Measurements from ENCODE around the gene CAMK2G.
A peak's percentile ranks its signal among the peaks of the same experiment; 100 is the strongest.
"Not testable (repeated sequence)": the region's sequence is repeated elsewhere in the genome, so short reads cannot be mapped to it uniquely, and the experiment has no call there.

The CAMK2G gene

DNA sequence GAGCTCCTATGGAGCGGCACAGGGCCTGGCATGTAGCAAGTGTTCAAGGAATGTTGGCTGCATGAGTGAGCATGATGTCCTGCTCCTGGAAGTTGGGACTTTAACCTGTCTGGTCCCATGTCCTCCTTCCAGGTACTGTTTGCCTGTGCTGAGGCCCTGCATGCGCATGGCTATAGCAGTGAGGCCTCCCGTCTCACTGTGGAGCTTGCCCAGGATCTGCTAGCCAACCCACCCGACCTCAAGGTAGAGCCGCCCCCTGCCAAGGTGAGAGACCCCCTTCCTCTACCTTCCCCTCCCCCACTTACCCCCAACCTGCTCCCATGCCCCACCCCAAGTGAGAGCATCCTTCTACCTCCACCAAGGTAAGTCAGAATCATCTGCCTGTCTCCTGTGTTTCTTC is 80.9 kb downstream of the CAMK2G start:
- no peak for DNase-seq (ENCODE audit: low read depth in 2 of 2)

DNA sequence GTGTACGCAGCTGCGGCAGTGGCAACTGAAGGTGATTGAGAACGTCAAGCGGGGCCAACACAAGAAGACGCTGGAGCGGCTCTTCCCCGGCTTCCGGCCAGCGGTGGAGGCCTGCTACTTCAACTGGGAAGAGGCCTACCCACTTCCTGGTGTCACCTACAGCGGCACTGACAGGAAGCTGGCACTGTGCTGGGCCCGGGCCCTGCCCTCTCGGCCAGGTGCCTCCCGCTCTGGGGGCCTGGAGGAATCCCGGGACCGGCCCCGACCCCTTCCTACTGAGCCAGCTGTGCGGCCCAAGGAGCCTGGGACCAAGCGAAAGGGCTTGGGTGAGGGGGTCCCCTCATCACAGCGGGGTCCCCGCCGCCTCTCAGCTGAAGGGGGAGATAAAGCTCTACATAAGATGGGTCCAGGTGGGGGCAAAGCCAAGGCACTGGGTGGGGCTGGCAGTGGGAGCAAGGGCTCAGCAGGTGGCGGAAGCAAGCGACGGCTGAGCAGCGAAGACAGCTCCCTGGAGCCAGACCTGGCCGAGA is 82.4 kb downstream of the CAMK2G start:
- no peak for DNase-seq (ENCODE audit: low read depth in 2 of 2)

DNA sequence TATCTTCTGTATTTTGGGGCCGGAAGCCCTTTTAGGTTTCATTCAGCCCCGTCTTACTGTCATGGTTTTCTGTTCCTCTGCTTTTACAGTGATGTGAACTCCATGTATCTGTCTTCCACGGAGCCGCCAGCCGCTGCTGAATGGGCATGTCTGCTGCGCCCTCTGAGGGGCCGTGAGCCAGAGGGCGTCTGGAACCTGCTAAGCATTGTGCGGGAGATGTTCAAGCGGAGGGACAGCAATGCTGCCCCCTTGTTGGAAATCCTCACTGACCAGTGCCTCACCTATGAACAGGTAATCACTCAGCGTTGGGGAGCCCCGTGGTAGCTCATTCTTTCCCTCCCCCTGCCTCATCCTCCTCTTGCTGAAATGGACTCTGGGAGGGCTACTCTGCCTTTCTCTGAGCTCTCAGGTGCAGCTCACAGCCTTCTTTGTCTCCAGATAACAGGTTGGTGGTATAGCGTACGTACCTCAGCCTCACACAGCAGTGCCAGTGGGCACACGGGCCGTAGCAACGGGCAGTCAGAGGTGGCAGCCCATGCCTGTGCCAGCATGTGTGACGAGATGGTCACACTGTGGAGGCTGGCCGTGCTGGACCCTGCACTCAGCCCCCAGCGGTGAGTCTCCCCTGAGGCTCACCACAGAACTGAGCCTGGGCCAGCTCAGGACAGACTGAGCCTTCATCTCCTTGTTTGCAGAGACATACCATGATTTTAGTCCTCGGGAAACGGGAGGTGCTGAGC is 83.3 kb downstream of the CAMK2G start:
- DNase-seq (ENCODE audit: low read depth in 2 of 2) = no peak

DNA sequence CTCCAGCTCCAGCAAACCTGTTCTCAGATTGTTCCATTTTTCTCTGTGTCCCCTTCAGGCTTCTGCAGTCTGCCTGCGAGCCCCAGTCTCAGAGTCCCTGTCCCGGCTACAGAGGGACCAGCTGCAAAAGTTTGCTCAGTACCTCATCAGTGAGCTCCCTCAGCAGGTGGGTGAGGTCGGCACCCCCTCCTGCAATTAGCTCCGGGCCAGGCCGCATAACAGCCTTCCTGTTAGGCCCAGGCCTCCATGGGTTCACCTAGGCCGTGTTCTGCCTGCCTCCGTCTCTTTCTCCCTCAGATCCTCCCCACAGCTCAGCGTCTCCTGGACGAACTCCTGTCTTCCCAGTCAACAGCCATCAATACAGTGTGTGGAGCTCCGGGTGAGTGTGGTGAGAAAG is 84.7 kb downstream of the CAMK2G start:
- DNase-seq (ENCODE audit: low read depth in 2 of 2) = no peak

GRCh38 chr10:73788864-73789658 is 85.3 kb downstream of the CAMK2G start:
- no peak for DNase-seq (ENCODE audit: low read depth in 2 of 2)

DNA sequence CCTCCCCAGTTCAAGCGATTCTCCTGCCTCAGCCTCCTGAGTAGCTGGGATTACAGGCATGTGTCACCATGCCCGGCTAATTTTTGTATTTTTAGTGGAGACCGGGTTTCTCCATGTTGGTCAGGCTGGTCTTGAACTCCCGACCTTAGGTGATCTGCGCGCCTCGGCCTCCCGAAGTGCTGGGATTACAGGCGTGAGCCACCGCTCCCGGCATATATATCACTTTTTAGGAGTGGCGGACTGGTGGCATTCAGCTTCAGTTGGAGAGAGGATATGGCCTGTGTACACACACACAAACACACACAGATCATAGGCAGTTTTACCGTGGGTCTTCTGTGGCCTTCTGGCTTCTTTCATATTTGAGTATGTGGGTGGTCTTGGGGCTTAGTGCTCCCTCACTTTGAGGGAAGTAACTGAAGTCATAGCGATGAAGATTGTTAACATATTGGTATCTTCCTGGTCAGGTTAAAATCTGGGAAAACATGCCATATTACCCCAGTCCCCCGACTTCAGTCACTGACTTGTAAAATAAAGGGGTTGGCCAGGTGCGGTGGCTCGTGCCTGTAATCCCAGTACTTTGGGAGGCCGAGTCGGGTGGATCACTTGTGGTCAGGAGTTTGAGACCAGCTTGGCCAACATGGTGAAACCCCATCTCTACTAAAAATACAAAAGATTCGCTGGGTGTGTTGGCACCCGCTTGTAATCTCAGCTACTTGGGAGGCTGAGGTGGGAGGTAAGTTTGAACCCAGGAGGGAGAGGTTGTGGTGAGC is 87.1 kb downstream of the CAMK2G start:
- DNase-seq (ENCODE audit: low read depth in 2 of 2) = not testable (repeated sequence)

- no peak for DNase-seq (ENCODE audit: low read depth in 2 of 2)
Measured at GRCh38 chr10:73786512-73786885, 87.9 kb downstream of the CAMK2G start.

DNA sequence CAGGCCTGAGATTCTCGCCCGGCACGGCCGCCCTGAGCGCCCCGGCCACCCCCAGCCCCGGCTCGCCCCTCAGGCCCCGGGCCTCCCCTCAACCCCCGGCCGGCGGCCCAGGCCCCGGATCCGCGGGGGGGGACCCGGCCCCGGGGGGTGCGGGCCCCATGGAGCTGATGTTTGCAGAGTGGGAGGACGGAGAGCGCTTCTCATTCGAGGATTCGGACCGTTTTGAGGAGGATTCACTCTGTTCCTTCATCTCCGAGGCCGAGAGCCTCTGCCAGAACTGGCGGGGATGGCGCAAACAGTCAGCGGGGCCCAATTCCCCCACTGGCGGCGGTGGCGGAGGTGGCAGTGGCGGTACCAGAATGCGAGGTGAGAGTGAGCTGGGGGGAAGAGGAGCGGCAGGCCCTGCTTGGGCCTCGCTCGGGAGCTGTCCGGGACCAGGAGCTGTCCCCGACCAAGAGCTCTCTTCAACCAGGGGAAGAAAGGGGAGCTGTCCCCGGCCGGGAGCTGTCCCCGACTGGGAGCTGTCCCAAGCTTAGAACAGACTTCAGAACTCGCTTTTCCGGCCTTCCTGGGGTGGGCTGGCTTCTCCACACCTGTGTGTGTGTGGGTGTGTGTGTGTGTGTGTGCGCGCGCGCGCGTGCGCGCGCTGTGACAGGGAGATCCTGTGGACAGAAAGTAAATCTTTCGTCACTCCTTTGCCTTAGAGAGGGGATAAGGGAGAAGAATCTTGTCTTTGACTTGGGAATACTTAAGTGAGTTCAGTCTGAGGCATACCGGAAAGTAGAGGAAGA is 88.4 kb downstream of the CAMK2G start:
- DNase-seq (ENCODE audit: low read depth in 2 of 2) = no peak

- DNase-seq (ENCODE audit: low read depth in 2 of 2) = peak; percentile 50 to 60
Measured at GRCh38 chr10:73785211-73785720, 89.1 kb downstream of the CAMK2G start, which contains the start of gene ZSWIM8. Gene ZSWIM8, plus strand, starts transcription at chr10:73785606. Its CDS starts 273 bp downstream, at chr10:73785879.

DNA sequence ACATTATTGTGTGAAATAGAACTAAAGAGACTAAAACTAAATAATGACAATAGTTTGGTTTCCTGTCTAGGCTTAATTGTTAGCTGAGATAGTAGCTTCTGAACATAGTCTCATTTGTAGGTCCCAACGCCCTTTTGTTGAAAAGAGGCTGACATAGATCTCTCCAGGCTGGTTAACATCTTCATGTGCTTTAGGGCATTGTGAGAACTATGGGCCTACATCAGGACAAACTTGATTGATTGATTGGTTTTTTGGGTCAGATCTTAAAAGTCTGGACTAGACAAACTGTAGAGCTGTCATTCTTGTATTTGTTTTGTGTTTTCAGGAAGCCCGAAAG is 91.6 kb downstream of the CAMK2G start:
- DNase-seq (ENCODE audit: low read depth in 2 of 2) = no peak

DNA sequence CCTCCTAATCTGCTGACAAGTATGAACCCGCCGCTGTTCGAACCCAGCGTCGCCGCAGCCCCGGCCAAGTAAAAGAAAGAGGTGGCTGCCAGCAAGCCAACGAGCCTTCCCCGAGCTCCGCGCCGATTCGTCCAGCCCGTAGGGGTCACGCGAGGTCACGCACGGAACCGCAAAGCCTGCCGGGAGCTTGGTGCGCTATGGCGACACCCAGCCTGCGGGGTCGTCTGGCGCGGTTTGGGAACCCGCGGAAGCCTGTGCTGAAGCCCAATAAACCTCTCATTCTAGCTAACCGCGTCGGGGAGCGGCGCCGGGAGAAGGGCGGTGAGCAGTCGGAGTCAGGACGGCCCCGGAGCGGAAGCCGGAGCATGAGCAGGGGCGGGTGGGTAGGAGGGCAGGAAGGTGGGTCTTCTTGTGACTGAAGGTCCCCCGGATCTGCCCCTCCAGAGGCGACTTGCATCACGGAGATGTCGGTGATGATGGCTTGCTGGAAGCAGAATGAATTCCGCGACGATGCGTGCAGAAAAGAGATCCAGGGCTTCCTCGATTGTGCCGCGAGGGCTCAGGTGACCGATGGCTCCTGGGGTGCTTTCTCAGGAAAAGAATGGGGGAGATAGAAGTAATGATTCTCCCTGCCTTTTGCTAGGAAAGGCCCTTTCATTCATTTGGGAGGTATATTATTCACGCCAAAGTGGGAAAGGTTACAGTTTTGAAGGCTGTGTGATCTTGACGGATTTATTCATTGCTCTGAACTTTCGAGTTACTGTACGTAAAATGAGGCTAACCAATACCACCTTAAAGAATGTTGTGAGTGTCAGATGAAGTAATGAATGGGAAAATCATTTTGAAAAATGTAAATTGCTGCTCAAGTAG is 92.2 kb downstream of the CAMK2G start, which contains the start of gene CHCHD1:
TSS of gene CHCHD1 (plus strand) at position 170 of the 870 bp plus-strand sequence. CDS start at position 198, 28 bp downstream.
- peak; percentile 67 to 77 for DNase-seq (ENCODE audit: low read depth in 2 of 2)

DNA sequence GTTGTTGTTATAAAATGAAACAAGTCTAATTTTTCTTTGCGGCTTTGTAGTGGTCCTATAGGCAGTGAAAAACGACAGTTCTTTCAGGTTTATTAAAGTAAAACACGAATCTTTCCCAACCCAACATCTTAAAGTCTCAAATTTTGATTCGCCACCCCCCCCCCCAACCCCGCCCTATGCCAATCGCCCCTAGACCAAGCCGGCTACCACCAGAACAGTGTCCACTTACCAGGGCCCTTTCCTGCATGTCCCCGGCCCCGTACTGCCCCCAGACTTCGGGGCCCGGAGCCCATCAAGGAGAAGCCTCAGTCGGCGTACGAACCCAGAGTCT is 92.8 kb downstream of the CAMK2G start:
- no peak for DNase-seq (ENCODE audit: low read depth in 2 of 2)

GRCh38 chr10:73780966-73781365 is 93.4 kb downstream of the CAMK2G start:
- no peak for DNase-seq (ENCODE audit: low read depth in 2 of 2)

- DNase-seq (ENCODE audit: low read depth in 2 of 2) = no peak
Measured at GRCh38 chr10:73780301-73780700, 94.1 kb downstream of the CAMK2G start.

DNA sequence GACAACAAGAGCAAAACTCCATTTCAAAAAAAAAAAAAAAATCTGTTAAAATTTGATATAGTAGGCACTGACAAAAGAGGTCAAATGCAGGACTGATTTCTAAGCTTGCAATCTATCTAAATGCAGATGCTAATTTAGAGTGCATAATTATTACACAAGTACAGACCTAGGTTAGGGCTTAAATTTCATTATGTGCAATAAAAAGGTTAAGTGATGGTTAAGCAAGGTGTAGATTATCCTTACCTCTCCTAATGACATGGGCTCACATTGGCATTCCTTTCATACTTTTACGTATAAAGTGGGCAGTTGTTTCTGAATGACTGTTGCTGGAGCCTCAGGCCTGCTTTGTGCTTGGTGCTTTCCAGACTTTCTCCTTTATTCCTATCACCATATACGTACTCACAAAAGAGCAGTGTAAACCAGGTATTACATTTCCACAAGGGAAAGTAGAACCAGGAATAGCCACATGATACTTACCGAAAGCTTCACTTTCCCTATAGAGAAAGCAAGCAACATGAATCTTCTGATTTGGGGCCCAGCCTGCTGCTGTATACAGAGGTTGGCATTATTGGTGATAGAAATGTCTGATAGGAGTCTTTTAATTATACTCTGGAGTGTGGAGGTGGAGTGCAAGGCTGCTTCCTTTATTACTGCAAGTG is 94.7 kb downstream of the CAMK2G start:
- DNase-seq (ENCODE audit: low read depth in 2 of 2) = no peak

GRCh38 chr10:73779018-73779417 is 95.3 kb downstream of the CAMK2G start:
- no peak for DNase-seq (ENCODE audit: low read depth in 2 of 2)

DNA sequence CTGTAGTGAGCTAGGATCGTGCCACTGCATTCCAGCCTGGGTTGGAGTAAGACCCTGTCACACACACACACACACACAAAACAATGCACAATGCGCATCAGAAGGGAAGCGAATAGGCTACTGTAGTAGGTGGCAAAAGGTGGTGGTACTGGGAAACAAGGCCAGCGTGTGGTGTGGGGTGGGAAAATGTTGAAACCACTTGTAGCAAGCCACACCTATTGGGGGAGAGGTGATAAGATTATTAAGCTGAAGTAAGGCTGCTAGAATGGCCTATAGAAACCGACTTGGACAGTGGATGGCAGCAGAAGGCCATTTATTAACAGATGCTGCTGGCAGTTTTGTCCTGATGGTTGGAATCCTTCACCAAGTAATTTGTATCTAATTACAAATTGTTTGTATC is 99.7 kb downstream of the CAMK2G start:
- no peak for DNase-seq (ENCODE audit: low read depth in 2 of 2)

- no peak for DNase-seq (ENCODE audit: low read depth in 2 of 2)
Measured at GRCh38 chr10:73773152-73773879, 101.0 kb downstream of the CAMK2G start.
